ENCODE data around the gene TBC1D9.
"Not testable (repeated sequence)": the region's sequence is repeated elsewhere in the genome, so short reads cannot be mapped to it uniquely, and the experiment has no call there.

Gene TBC1D9

DNA sequence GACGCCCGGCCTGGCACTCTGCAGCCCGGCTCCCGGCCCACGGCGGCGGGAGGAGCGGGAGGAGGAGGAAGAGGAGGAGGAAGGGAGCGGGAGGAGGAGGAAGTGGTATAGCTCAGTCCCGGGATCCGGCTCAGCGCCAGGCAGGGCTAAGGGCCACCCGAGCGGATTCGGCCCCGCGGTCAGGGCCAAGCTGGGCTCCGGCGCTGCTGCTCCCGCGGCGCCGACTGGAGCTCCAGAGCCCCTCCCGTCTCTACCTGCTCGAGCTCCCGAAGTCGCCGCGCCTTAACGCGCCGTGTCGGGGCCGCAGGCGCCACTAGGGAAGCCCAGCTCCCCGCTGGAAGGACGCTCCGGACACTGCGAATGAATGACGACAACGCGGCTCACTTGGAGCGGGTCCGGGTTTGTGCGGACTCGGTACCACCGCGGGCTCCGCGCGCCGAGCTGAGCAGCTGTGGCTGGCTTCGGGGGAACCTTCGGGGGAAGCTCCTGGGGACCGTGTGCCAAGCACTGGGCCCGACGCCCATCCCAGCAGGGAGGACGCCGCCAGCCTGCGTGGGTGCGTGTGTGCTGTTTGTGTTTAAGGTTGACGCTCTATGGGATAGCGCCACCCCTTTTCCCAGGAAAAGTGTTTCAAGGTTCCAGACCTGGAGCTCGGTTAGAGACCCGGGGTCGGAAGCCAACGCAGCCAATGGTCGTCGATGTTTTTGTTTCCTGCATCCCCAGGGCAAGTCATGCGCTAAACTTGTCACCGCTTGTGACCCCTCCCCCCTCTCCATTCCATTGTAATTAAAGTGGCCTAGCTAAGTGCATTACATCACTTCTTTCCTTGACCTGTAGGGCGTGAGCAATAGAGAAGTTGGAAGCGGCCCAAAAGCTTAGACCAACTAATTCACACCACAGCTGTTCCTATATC lies at the start of gene TBC1D9:
Gene TBC1D9 (minus strand): TSS at position 67 of the 913 bp plus-strand sequence. CDS start 340 bp downstream, outside the sequence.
- DNase-seq (ENCODE audit: low read depth in 2 of 2) = no peak

DNA sequence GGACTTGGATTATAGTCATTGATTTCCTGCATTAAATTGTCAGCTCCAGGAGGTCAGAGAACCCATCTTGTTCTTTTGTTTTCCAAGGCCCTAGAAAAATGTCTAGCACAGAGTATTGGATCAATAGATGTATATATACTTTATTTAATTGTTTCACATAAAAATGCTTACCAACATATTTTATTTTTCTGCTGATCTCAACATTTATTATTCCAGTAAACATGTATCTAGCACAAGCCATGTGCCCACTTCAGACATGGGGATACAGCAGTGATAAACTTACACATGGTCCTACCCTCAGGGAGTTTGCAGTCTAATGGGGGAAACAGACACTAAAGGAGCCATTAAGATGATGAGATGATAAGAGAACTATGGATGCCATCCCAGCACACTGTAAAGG lies 49.1 kb upstream of the TBC1D9 start:
- no peak for DNase-seq (ENCODE audit: low read depth in 2 of 2)

- no peak for DNase-seq (ENCODE audit: low read depth in 2 of 2)
Observed at GRCh38 chr4:140802591-140802990, 46.4 kb upstream of the TBC1D9 start.

DNA sequence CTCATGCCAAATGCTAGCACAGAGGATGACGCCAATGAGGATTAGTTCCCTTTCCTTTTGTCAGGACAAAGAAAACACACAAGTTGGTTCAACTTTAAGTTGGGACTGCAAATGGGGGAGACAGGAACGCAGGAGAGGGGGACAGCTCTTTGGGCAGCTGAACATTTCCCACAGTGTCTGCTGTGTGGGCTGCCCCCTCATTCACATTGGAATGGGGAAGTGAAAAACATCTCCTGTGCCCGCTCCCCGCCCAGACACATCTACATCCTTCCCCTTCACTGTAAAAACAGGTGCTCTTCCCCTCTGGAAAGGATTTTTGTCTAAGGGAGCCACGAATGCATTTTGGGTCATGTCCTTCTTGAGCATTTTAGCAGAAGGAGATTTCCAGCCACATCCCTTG lies 44.5 kb upstream of the TBC1D9 start:
- no peak for DNase-seq (ENCODE audit: low read depth in 2 of 2)

- no peak for DNase-seq (ENCODE audit: low read depth in 2 of 2)
Observed at GRCh38 chr4:140799686-140800225, 43.6 kb upstream of the TBC1D9 start.

DNA sequence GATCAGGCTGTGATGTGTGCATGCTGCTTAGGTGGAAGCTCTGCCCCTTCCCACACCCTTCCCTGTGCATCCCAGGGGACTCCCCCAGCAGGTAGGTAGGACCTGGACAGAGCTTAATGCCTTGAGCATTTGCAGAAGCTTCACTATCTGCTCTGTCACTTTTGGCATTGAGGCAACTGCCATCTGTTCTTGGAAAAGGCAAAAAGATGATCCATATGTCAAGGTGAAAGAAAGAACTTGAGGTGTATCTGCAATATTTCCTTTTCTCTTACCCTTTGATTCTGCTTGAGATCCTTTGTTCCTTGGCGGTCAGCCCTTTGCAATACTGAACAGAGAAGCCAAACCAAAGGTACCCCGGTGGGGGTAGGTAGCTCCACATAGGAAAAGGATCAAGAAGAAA lies 37.1 kb upstream of the TBC1D9 start:
- DNase-seq (ENCODE audit: low read depth in 2 of 2) = no peak

GRCh38 chr4:140790765-140791164 lies 34.6 kb upstream of the TBC1D9 start:
- DNase-seq (ENCODE audit: low read depth in 2 of 2) = no peak

DNA sequence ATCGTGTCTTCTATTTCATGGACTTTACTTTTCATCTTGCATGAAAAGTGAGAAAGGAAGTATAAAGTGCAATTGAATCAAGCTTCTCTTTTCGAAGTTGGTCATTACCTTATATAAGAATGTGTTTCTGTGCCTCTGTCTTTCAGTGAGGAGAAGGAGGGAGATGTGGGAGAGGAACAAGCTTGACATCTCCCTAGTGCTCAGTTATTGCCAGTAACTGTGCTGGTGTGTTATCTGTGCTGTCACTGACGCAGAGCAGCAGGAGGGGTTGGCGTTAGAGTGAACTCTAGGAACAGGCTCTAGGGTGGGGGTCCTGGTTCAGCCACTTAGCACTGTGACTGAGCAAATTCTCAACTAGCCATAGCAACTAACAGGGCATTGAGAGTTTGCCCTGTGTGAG lies 34.0 kb upstream of the TBC1D9 start:
- DNase-seq (ENCODE audit: low read depth in 2 of 2) = no peak

- no peak for DNase-seq (ENCODE audit: low read depth in 2 of 2)
Observed at GRCh38 chr4:140789759-140790158, 33.6 kb upstream of the TBC1D9 start.

DNA sequence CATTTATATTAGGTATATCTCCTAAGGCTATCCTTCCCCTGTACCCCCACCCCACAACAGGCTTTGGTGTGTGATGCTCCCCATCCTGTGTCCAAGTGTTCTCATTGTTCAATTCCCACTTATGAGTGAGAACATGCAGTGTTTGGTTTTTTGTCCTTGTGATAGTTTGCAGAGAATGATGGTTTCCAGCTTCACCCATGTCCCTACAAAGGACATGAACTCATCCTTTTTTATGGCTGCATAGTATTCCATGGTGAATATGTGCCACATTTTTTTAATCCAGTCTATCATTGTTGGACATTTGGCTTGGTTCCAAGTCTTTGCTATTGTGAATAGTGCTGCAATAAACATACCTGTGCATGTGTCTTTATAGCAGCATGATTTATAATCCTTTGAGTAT lies 26.6 kb upstream of the TBC1D9 start:
- not testable (repeated sequence) for DNase-seq (ENCODE audit: low read depth in 2 of 2)

- no peak for DNase-seq (ENCODE audit: low read depth in 2 of 2)
Observed at GRCh38 chr4:140781596-140781995, 25.4 kb upstream of the TBC1D9 start.

DNA sequence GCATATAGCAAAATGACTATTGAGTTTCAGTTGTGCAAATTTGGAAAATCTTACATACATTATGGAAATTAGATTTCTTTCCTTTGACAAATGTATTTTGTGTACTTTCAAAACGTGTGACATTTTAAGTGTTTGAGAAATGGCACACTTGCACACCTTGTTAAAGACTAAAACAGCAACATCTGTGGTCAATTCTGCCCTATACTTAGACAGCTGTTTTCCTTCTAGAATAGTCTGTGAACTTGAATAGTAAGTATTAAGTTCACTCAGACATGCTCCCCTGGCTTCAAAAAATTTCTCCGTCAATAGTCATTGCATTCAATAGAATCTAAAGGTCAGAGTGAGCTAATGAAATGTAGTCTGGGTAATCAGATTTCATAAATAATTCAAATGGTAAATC lies 21.7 kb upstream of the TBC1D9 start:
- no peak for DNase-seq (ENCODE audit: low read depth in 2 of 2)

DNA sequence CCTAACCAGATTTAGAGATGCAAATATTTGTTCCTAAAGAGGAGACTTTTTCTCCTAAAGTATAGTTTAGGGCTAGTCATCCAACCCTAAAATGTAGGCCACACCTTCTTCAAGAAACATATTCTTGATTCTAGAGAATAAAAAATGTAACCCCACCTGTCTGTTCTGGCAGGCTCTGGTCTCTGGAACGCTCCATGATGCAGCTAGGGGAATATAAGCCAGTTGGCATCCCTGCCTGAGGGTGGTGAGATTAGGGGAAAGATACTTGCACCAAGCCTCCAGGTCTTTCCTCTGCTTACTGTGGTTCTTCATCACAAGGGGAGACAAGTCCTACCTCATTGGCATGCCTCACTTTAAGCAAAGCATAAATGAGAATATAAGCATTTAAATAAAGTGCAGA lies 21.2 kb upstream of the TBC1D9 start:
- DNase-seq (ENCODE audit: low read depth in 2 of 2) = no peak

DNA sequence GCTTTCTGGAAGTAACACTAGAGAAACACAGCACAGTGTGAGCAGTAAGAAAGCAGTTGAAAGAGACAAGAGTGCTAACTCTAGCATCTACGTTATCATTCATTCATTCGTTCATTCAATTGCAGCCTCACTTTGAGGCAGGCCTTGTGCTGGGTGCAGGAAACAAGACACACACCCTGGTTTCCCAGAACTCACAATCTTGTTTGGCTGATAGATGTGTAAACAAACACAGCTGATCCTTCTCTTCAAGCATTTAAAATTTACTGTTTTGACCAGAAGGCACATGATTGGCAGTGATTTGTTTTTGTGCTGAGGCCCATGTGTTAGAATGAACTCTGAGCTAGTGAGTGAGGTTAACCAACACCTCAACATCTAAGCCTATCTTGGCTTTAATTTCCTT lies 20.4 kb upstream of the TBC1D9 start:
- DNase-seq (ENCODE audit: low read depth in 2 of 2) = no peak

DNA sequence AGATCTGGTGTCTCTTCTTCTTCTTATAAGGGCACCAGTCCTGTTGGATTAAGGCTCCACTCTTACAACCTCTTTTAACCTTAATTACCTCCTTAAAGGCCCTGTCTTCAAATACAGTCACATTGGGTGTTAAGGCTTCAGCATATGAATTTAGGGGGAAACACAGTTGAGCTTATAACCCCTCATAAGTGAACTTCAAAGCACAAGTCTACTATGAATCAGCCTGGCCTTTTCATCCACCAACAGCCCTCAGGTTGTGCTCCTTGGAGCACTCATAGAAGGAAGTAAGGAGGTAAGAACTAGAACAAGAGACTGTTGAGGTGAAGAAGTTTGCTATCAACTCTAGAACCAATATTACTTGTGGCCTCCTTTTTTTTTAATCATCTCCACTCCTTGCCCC lies 18.8 kb upstream of the TBC1D9 start:
- DNase-seq (ENCODE audit: low read depth in 2 of 2) = no peak

GRCh38 chr4:140774510-140774909 lies 18.3 kb upstream of the TBC1D9 start:
- DNase-seq (ENCODE audit: low read depth in 2 of 2) = no peak

GRCh38 chr4:140769209-140769608 lies 13.0 kb upstream of the TBC1D9 start:
- no peak for DNase-seq (ENCODE audit: low read depth in 2 of 2)

- DNase-seq (ENCODE audit: low read depth in 2 of 2) = no peak
Observed at GRCh38 chr4:140764785-140765392, 8.7 kb upstream of the TBC1D9 start.

DNA sequence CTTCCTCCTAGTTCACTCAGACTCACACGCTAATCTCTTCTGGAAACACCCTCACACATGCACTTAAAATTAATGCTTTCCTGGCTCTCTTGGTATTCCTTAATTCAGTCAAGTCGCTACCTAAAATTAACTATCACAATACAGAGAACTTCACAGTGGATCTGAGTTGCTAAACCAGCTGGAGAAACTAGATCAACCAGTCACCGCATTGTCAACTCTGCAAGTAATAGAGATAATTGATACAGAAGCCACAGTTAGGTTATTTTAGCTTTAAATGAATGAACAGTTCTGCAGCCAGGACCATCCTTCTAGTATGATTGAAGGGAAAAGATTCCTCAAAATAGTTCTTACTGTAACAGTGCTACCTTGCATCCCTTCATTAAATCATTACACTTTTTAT lies 6.0 kb upstream of the TBC1D9 start:
- no peak for DNase-seq (ENCODE audit: low read depth in 2 of 2)

- no peak for DNase-seq (ENCODE audit: low read depth in 2 of 2)
Observed at GRCh38 chr4:140757232-140757630, 1.0 kb upstream of the TBC1D9 start.

GRCh38 chr4:140755774-140756318 lies 339 bp downstream of the TBC1D9 start:
- no peak for DNase-seq (ENCODE audit: low read depth in 2 of 2)

DNA sequence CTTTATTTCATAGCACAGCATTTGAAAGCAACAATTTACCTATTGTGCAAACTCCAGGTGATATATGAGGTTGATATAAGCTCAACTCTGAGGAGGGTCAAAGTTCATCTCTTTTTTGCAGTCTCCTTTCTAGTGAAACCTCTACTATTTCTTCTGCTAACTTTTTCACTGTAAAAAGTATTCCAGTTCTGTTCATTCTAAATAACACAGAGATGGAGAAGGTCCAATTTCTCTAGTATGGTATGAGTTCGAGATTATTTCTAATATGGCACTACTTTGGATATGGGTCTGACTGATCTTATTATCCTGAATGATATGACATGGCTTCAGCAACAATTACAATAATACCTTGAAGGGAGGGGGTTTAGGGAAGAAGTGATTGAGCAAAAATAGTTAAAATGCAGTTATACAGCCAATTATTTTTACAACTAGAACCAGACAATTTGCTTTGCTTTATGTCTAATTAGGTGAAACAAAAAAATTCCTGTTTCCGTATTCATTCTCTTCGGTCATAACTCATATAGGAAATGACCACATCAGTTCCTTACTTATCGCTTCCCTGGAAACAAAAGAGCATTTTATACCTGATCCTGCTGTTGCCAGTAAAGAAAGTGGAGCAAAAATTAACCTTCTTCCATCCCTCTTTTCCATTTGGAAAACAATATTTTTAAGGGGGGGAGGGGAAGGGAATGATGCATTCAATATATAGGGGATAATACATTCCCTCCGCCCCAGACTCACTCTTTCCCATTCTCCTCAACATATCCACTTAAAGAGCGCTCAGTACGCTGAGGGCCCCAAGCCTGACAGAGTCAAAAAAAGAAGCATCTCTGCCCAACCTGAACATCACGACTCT lies 1.0 kb downstream of the TBC1D9 start:
- DNase-seq (ENCODE audit: low read depth in 2 of 2) = no peak
